HepG2 (cell line): ENCODE results near the gene TAF1C. TPM values are rescaled to one million over a fixed set of nuclear protein-coding genes. Genes with fewer than 3 reads are reported as not detected.
A peak's percentile ranks its signal among the peaks of the same experiment; 100 is the strongest.

ENCODE experiments used
- FOXO4 ChIP-seq: sonication (generic); formaldehyde crosslinking; conservative IDR thresholded peaks from 2 replicates; pipeline ENCODE4 v1.8.1; 2023; ENCODE audit warnings: missing genetic modification reagents
- KIAA2018 ChIP-seq: sonication (generic); formaldehyde crosslinking; IDR thresholded peaks from 2 replicates; pipeline ENCODE4 v1.5.0; 2020; ENCODE audit warnings: mild to moderate bottlenecking, missing genetic modification reagents, borderline replicate concordance
- MZF1 ChIP-seq: sonication (generic); formaldehyde crosslinking; IDR thresholded peaks from 2 replicates; pipeline ENCODE4 v1.8.1; 2023; ENCODE audit warnings: mild to moderate bottlenecking, missing genetic modification reagents, borderline replicate concordance
- TAF1 ChIP-seq: sonication (generic); formaldehyde crosslinking; IDR thresholded peaks from 2 replicates; pipeline ENCODE4 v1.4.0; 2020; ENCODE audit warnings: missing genetic modification reagents
- ZNF282 ChIP-seq: fragments of 450-650 bp; IDR thresholded peaks from 2 replicates; pipeline ENCODE4 v1.6.1; 2018; ENCODE audit not compliant: partially characterized antibody
- polyA plus RNA-seq, 8 experiments: library from polyadenylated mRNA; depleted of rRNA in 3 of 8; stranded (reverse) in 7 of 8; unstranded in 1 of 8; fragments of >200 nt; fragmentation: Illumina TruSeq in 4 of 8; extraction: Trizol in 4 of 8; gene quantifications; 2 replicates each; pipeline versions ENCODE4 v1.2.1 to v1.2.3, GENCODE V29; 2011 to 2016; ENCODE audit warnings: low read depth in 4 of 8, missing spikeins in 1 of 8, mixed read lengths in 1 of 8; ENCODE audit not compliant: insufficient read depth in 1 of 8
- total RNA-seq, 5 experiments: library from RNA; depleted of rRNA; stranded (reverse); fragments of >200 nt; fragmentation: Illumina TruSeq; extraction: Trizol; gene quantifications; 2 replicates each; pipeline ENCODE4 v1.2.3, GENCODE V29; 2016; ENCODE audit warnings: low read depth in 1 of 5

TAF1C gene
- total and polyA plus RNA-seq, 2 of the 13 experiments (the other 11 are each of a cell fraction or from before 2014, with no cell fraction given), result 15.6 to 20.8 TPM

- TF ChIP-seq FOXO4 (CRISPR knock-in tag) (no peak), ZNF282 (no peak), MZF1 (CRISPR knock-in tag) (no peak), KIAA2018 (no peak), TAF1 (CRISPR knock-in tag) (peak; percentile 32; the same call in 1 of the 2 replicates)
Observed at GRCh38 chr16:84138824-84139627, 47.8 kb downstream of the TAF1C start (continued).
